Panc1 (cell line): ENCODE results near the gene ZDHHC1. TPM values are rescaled to one million over a fixed set of nuclear protein-coding genes. Genes with fewer than 3 reads are reported as not detected.

Experiments
- ATAC-seq: fragments of 200-7000 bp; cut with Tn5 transposase; 2 replicates; pipeline ENCODE4 v1.9.1; 2020; ENCODE audit warnings: mild to moderate bottlenecking, moderate library complexity
- BruUV-seq: library from RNA; stranded (reverse); fragments of 400-500 nt; replicated peaks from 2 replicates; lab custom pipeline; 2021; lab: Mats Ljungman, UMichigan
- CTCF ChIA-PET: fragments of 300-600 bp; sonication (Branson Sonifier 250); formaldehyde crosslinking; loops from one replicate; lab custom pipeline; 2022; ENCODE audit warnings: antibody characterized with exemption; lab: Charles Lee
- POLR2A ChIA-PET: fragments of 300-600 bp; sonication (Branson Sonifier 250); formaldehyde crosslinking; loops from one replicate; lab custom pipeline; 2022; ENCODE audit warnings: antibody characterized with exemption; lab: Charles Lee
- DNase-seq: peaks from one replicate; pipeline ENCODE4 v3.0.0-alpha.2; 2010; ENCODE audit warnings: low read depth, low spot score
- H3K27ac ChIP-seq: 2 replicates; pipeline ENCODE4 v1.5.1; 2011; ENCODE audit warnings: mild to moderate bottlenecking, low read length, inconsistent platforms
- H3K27me3 ChIP-seq: fragments of 200-500 bp; sonication (Bioruptor generic); 2 replicates; pipeline ENCODE4 v1.6.0; 2014; ENCODE audit warnings: low read length, inconsistent platforms; ENCODE audit not compliant: control insufficient read depth, insufficient read depth
- H3K36me3 ChIP-seq: fragments of 200-500 bp; sonication (Bioruptor generic); 2 replicates; pipeline ENCODE4 v1.5.1; 2014; ENCODE audit warnings: inconsistent platforms, mild to moderate bottlenecking, low read length, moderate library complexity; ENCODE audit not compliant: control insufficient read depth, insufficient read depth
- H3K4me1 ChIP-seq: 2 replicates; pipeline ENCODE4 v1.5.1; 2011; ENCODE audit warnings: inconsistent platforms, mild to moderate bottlenecking, low read length, moderate library complexity; ENCODE audit not compliant: control insufficient read depth, insufficient read depth
- H3K4me3 ChIP-seq, 2 experiments: 2 replicates each; pipeline ENCODE4 v1.5.1; 2011 to 2012; ENCODE audit warnings: low read depth in 2 of 2, low read length in 2 of 2, mild to moderate bottlenecking in 2 of 2, inconsistent platforms in 1 of 2, moderate library complexity in 1 of 2
- H3K9me3 ChIP-seq: fragments of 200-500 bp; sonication (Bioruptor generic); 2 replicates; pipeline ENCODE4 v1.5.1; 2014; ENCODE audit warnings: low read depth, mild to moderate bottlenecking, inconsistent platforms, low read length, moderate library complexity; ENCODE audit not compliant: control insufficient read depth, insufficient read depth
- CTCF ChIP-seq: fragments of 450-650 bp; IDR thresholded peaks from 2 replicates; pipeline ENCODE4 v1.5.1; 2017; ENCODE audit warnings: mild to moderate bottlenecking
- POLR2AphosphoS5 ChIP-seq: IDR thresholded peaks from 2 replicates; pipeline ENCODE4 v1.6.1; 2012; ENCODE audit warnings: mild to moderate bottlenecking, low read depth, low read length, moderate library complexity
- REST ChIP-seq, 2 experiments: IDR thresholded peaks; 2 replicates each; pipeline ENCODE4 v1.6.1; 2011 to 2012; ENCODE audit warnings: low read depth in 2 of 2, control low read depth in 1 of 2, low read length in 1 of 2, mild to moderate bottlenecking in 1 of 2, moderate library complexity in 1 of 2; ENCODE audit not compliant: insufficient read depth in 1 of 2
- SIN3A ChIP-seq: IDR thresholded peaks from 2 replicates; pipeline ENCODE4 v1.6.1; 2012; ENCODE audit warnings: low read depth, mild to moderate bottlenecking, low read length, moderate library complexity, borderline replicate concordance; ENCODE audit not compliant: insufficient read depth
- TCF7L2 ChIP-seq: IDR thresholded peaks from 2 replicates; pipeline ENCODE4 v1.6.1; 2011; ENCODE audit warnings: mild to moderate bottlenecking, low read depth, low read length, inconsistent platforms
- in situ Hi-C: cut with HindIII; loops from 2 replicates; pipeline ENCODE4 v1.10.0; 2016; ENCODE audit warnings: low sequenced_read_pairs, low pct_unique_long_range_greater_than_20kb
- intact Hi-C: fragments of 100-400 bp; cut with micrococcal nuclease; formaldehyde crosslinking; loops from one replicate; pipeline ENCODE4 v1.10.0; 2022; ENCODE audit not compliant: unreplicated experiment
- total RNA-seq: library from RNA; stranded (reverse); gene quantifications from one replicate; pipeline ENCODE4 v1.2.1, GENCODE V29; 2021; ENCODE audit not compliant: unreplicated experiment

ZDHHC1 gene
- total RNA-seq, 1 experiment from 2014 or later = 7.8 TPM

GRCh38 chr16:67449336-67449735 lies 33.1 kb upstream of the ZDHHC1 start:
- POLR2A ChIA-PET = no interaction called here
- H3K4me3 ChIP-seq = no peak overlapping the region
- no peaks in the 10 kb centered on the region for H3K36me3 ChIP-seq
- TF ChIP-seq SIN3A (no peak), REST (IDR thresholded peaks at IDR 0.05; ENCODE audit: insufficient read depth in 1 of 2, low read depth in 2 of 2, low read length in 1 of 2) (no peak), CTCF (no peak)
- no peak for ATAC-seq
- H3K9me3 ChIP-seq = no peaks in the 10 kb centered on the region
- no peaks in the 10 kb centered on the region for H3K27me3 ChIP-seq
- DNase-seq = no peak
- intact Hi-C loops (no loop called here), in situ Hi-C loops (no loop called here)
- no peaks in the 10 kb centered on the region for H3K4me1 ChIP-seq
- no peak overlapping the region for H3K27ac ChIP-seq
- BruUV-seq = no TSS peak
- CTCF ChIA-PET = no interaction called here

- no peak for ATAC-seq
- H3K4me3 ChIP-seq = no peak overlapping the region
- intact Hi-C loops = no loop called here
- no peak overlapping the region for H3K27ac ChIP-seq
- DNase-seq = no peak
- ChIA-PET CTCF (interaction anchor here (2.1 kb wide), 1 partner anchor 21 kb away, joined by 7 read pairs; no protein-coding TSS in a partner anchor), POLR2A (interaction anchor here (0.6 kb wide), 1 partner anchor 66 kb away, joined by 4 read pairs; no protein-coding TSS in a partner anchor)
- no peaks in the 10 kb centered on the region for H3K9me3 ChIP-seq
- no peaks in the 10 kb centered on the region for H3K27me3 ChIP-seq
- in situ Hi-C loops = no loop called here
- no TSS peak for BruUV-seq
- TF ChIP-seq TCF7L2 (no peak), CTCF (no peak), SIN3A (no peak), POLR2AphosphoS5 (no peak), REST (IDR thresholded peaks at IDR 0.05; ENCODE audit: insufficient read depth in 1 of 2, low read depth in 2 of 2, low read length in 1 of 2) (no peak)
- H3K4me1 ChIP-seq = no peaks in the 10 kb centered on the region
- no peaks in the 10 kb centered on the region for H3K36me3 ChIP-seq
Measured at GRCh38 chr16:67448580-67448979, 32.3 kb upstream of the ZDHHC1 start.
